ENCODE measurements around the gene PALB2. TPM values are rescaled to one million over a fixed set of nuclear protein-coding genes. Genes with fewer than 3 reads are reported as not detected.

PALB2 gene
- total RNA-seq, 1 experiment from 2014 or later = 28.0 TPM

- H3K4me3 Mint-ChIP-seq (ENCODE audit: low read depth, unreplicated experiment) = no peak overlapping the region
- H3K36me3 Mint-ChIP-seq (ENCODE audit: insufficient read depth, unreplicated experiment) = peaks cover 26% of the 10 kb centered on the region
- no peaks in the 10 kb centered on the region for H3K9me3 Mint-ChIP-seq (ENCODE audit: low read depth, unreplicated experiment)
- H3K4me1 Mint-ChIP-seq (ENCODE audit: low read depth, unreplicated experiment) = no peaks in the 10 kb centered on the region
- no peak for TF ChIP-seq CTCF (IDR thresholded peaks at IDR 0.05; ENCODE audit: unreplicated experiment)
- intact Hi-C loops (cut with micrococcal nuclease; ENCODE audit: unreplicated experiment) = no loop called here
- no peaks in the 10 kb centered on the region for H3K27me3 Mint-ChIP-seq (ENCODE audit: unreplicated experiment)
- no peak overlapping the region for H3K27ac Mint-ChIP-seq (ENCODE audit: unreplicated experiment)
- no TSS peak for BruUV-seq (replicated peaks)
- no peak for DNase-seq
- CTCF ChIA-PET = no interaction called here
These were observed 32.9 kb downstream of the PALB2 start for GRCh38 chr16:23608194-23608593.

DNA sequence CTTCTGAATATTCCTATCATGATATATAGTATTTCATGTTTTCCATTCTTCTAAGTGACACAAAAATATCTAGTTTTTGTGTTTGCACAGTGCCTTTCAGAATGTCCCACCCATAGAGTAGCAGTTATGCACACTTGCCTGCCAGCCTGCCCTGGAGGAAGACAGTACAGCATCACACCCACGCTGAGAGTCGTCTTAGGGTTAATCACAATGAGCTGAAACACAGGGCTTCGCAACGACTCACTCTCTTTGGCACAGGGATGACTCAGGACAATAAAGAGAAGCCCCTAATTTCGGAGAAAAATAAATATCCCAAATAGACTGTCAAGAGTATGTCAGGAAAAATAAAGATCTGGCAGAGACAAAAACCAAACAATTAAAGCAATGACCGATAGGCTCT lies 33.4 kb downstream of the PALB2 start:
- Mint-ChIP-seq H3K27me3 (ENCODE audit: unreplicated experiment) (no peaks in the 10 kb centered on the region), H3K9me3 (ENCODE audit: low read depth, unreplicated experiment) (no peaks in the 10 kb centered on the region), H3K4me1 (ENCODE audit: low read depth, unreplicated experiment) (no peaks in the 10 kb centered on the region), H3K27ac (ENCODE audit: unreplicated experiment) (no peak overlapping the region), H3K4me3 (ENCODE audit: low read depth, unreplicated experiment) (no peak overlapping the region), H3K36me3 (ENCODE audit: insufficient read depth, unreplicated experiment) (peaks cover 24% of the 10 kb centered on the region)
- TF ChIP-seq CTCF (IDR thresholded peaks at IDR 0.05; ENCODE audit: unreplicated experiment) = no peak
- no TSS peak for BruUV-seq (replicated peaks)
- CTCF ChIA-PET = no interaction called here
- DNase-seq = no peak
- intact Hi-C loops (cut with micrococcal nuclease; ENCODE audit: unreplicated experiment) = no loop called here

DNA sequence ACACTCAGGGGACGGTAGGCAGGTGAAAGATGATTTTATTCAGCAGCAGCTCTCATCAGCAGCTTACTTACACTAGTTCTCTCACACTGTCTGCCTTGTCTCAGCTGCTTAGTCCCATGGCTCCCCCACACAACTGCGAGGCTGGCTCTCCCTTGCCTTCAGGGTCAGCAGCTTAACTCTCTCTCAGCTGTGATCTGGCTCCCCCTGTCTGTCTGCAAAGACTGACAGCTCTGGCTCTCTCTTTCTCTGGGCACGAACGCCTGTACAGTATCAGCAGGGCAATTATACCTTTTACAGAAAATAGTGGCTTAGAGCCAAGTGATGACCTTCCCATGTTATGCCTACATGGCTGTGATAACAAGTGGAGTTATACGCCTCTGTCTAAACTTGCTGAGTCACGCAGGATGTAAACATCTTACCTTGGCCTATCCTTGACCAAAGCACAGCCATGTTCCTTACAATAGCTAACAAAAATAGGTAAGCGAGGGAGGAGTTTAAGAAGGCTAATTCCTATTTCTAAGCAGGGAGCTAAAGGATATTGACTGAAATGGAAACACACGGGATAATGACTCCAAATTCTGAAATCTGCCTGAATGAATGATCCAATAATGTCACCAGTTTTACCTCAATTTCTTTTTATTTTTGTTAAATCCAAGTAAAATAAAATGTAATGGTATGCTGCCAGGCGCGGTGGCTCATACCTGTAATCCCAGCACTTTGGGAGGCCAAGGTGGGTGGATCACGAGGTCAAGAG lies 43.9 kb downstream of the PALB2 start:
- Mint-ChIP-seq H3K36me3 (ENCODE audit: insufficient read depth, unreplicated experiment) (peaks cover 56% of the 10 kb centered on the region), H3K27ac (ENCODE audit: unreplicated experiment) (no peak overlapping the region), H3K9me3 (ENCODE audit: low read depth, unreplicated experiment) (no peaks in the 10 kb centered on the region), H3K4me1 (ENCODE audit: low read depth, unreplicated experiment) (peaks cover 1% of the 10 kb centered on the region), H3K27me3 (ENCODE audit: unreplicated experiment) (no peaks in the 10 kb centered on the region), H3K4me3 (ENCODE audit: low read depth, unreplicated experiment) (no peak overlapping the region)
- intact Hi-C loops (cut with micrococcal nuclease; ENCODE audit: unreplicated experiment) = no loop called here
- CTCF ChIA-PET = no interaction called here
- DNase-seq = peak; percentile 15
- no peak for TF ChIP-seq CTCF (IDR thresholded peaks at IDR 0.05; ENCODE audit: unreplicated experiment)
- no TSS peak for BruUV-seq (replicated peaks)

GRCh38 chr16:23595951-23596720 lies 45.0 kb downstream of the PALB2 start, which contains the start of gene NDUFAB1:
Gene NDUFAB1, minus strand, starts transcription at chr16:23596316. Its CDS starts 26 bp downstream, at chr16:23596290.
- Mint-ChIP-seq H3K4me3 (ENCODE audit: low read depth, unreplicated experiment) (peak within 1 kb of the TSS; percentile 81), H3K9me3 (ENCODE audit: low read depth, unreplicated experiment) (no peaks in the 10 kb centered on the region), H3K4me1 (ENCODE audit: low read depth, unreplicated experiment) (peaks cover 9% of the 10 kb centered on the region), H3K36me3 (ENCODE audit: insufficient read depth, unreplicated experiment) (peaks cover 61% of the 10 kb centered on the region), H3K27me3 (ENCODE audit: unreplicated experiment) (no peaks in the 10 kb centered on the region), H3K27ac (ENCODE audit: unreplicated experiment) (peak within 1 kb of the TSS; percentile 58)
- TF ChIP-seq CTCF (IDR thresholded peaks at IDR 0.05; ENCODE audit: unreplicated experiment) = peak; percentile 98
- BruUV-seq (replicated peaks) = no TSS peak
- CTCF ChIA-PET = interaction anchor here (0.6 kb wide), 1 partner anchor 105 kb away, joined by 5 read pairs; no protein-coding TSS in a partner anchor
- peak; percentile 97 for DNase-seq
- intact Hi-C loops (cut with micrococcal nuclease; ENCODE audit: unreplicated experiment) = no loop called here

Measured in Calu3 (cell line).